Measurements from ENCODE around the gene R3HDM4.

GRCh38 chr19:945401-946252, 32.6 kb upstream of the R3HDM4 start:
- TF ChIP-seq CTCF (IDR thresholded peaks at IDR 0.05; ENCODE audit: low read depth, low read length, missing input control) = no peak
- no peak for TF ChIP-seq TAF1 (conservative IDR thresholded peaks at IDR 0.05)
- no peak for TF ChIP-seq ZBTB33 (IDR thresholded peaks at IDR 0.05)
- TF ChIP-seq ATF3 (IDR thresholded peaks at IDR 0.05) = no peak
- no peak for TF ChIP-seq FOXA1 (IDR thresholded peaks at IDR 0.05)
- TF ChIP-seq JUND (IDR thresholded peaks at IDR 0.05) = no peak
- TF ChIP-seq MAX (IDR thresholded peaks at IDR 0.05) = no peak
- no peak for TF ChIP-seq GABPA (IDR thresholded peaks at IDR 0.05 in 1 of 2, conservative IDR thresholded peaks at IDR 0.05 in 1 of 2)
- TF ChIP-seq HNF4A (conservative IDR thresholded peaks at IDR 0.05) = no peak
- no peak for TF ChIP-seq RAD21 (IDR thresholded peaks at IDR 0.05)
- TF ChIP-seq NR2F2 (IDR thresholded peaks at IDR 0.05) = no peak
- no peak for TF ChIP-seq REST (IDR thresholded peaks at IDR 0.05)
- no peak for TF ChIP-seq EGR1 (IDR thresholded peaks at IDR 0.05; ENCODE audit: low read depth in 2 of 2)

Measured in liver (tissue), 3 donors.